Astrocyte of the cerebellum (primary cell): Measurements from ENCODE around the gene TAMALIN.
A peak's percentile ranks its signal among the peaks of the same experiment; 100 is the strongest.

ENCODE experiments used
- DNase-seq: peaks from one replicate; pipeline ENCODE4 v3.0.0-alpha.2; 2011; ENCODE audit warnings: low read depth
- H3K4me3 ChIP-seq: 2 replicates; pipeline ENCODE4 v1.5.1; 2011; ENCODE audit warnings: mild to moderate bottlenecking, low read depth, low read length, moderate library complexity
- in situ Hi-C: cut with HindIII; loops from 2 replicates; pipeline ENCODE4 v1.10.0; 2017; ENCODE audit warnings: low sequenced_read_pairs
- TF ChIP-seq, protein P1 (sequence below): IDR thresholded peaks from 2 replicates; pipeline ENCODE4 v1.5.1; 2012; ENCODE audit warnings: low read length, low read depth, moderate library complexity, mild to moderate bottlenecking; ENCODE audit errors: missing control alignments

TAMALIN gene

GRCh38 chr12:52005903-52006703 lies 643 bp upstream of the TAMALIN start:
- DNase-seq: no peak
- in situ Hi-C loops: no loop called here
- TF ChIP-seq, protein P1, sequence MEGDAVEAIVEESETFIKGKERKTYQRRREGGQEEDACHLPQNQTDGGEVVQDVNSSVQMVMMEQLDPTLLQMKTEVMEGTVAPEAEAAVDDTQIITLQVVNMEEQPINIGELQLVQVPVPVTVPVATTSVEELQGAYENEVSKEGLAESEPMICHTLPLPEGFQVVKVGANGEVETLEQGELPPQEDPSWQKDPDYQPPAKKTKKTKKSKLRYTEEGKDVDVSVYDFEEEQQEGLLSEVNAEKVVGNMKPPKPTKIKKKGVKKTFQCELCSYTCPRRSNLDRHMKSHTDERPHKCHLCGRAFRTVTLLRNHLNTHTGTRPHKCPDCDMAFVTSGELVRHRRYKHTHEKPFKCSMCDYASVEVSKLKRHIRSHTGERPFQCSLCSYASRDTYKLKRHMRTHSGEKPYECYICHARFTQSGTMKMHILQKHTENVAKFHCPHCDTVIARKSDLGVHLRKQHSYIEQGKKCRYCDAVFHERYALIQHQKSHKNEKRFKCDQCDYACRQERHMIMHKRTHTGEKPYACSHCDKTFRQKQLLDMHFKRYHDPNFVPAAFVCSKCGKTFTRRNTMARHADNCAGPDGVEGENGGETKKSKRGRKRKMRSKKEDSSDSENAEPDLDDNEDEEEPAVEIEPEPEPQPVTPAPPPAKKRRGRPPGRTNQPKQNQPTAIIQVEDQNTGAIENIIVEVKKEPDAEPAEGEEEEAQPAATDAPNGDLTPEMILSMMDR: no peak
- peak overlapping the region; percentile 65 for H3K4me3 ChIP-seq

GRCh38 chr12:52007158-52007921 lies 594 bp downstream of the TAMALIN start:
- peak overlapping the region; percentile 65 for H3K4me3 ChIP-seq
- DNase-seq: no peak
- in situ Hi-C loops: no loop called here
- TF ChIP-seq, protein P1: no peak

GRCh38 chr12:52007982-52008510 lies 1.3 kb downstream of the TAMALIN start:
- DNase-seq: no peak
- in situ Hi-C loops: no loop called here
- TF ChIP-seq, protein P1: no peak
- H3K4me3 ChIP-seq: peak overlapping the region; percentile 65

- DNase-seq: no peak
- TF ChIP-seq, protein P1: no peak
- H3K4me3 ChIP-seq: no peak overlapping the region
- in situ Hi-C loops: no loop called here
These were observed 2.5 kb downstream of the TAMALIN start for GRCh38 chr12:52009081-52009751.

DNA sequence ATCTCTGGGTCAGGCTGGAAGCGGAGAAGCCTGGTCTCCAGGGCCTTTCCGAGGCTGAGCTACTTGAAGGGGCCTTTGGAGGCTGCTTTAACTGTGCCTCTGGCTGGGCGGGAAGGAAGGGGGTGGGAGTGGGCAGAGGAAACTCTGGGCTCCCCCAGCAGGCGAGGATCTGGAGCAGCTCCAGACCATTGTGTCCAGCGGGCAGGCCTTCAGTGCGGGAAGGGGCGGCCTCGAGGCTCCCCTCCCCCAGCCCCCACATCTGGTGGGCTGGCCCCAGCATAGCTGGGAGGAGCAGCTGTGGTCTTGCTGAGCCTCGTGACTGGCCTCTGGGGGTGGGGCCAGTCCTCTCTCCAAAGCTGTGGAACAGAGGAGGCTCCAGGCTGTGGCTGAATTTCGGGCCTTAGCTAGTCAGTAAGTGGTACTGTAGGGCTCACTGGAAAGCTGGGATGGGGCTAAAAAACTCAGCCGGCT lies 3.4 kb downstream of the TAMALIN start:
- TF ChIP-seq, protein P1: peak; percentile 29
- peak; percentile 55 for DNase-seq
- H3K4me3 ChIP-seq: peak overlapping the region; percentile 2
- in situ Hi-C loops: no loop called here
